Measurements from ENCODE around the gene CEACAM19.

DNA sequence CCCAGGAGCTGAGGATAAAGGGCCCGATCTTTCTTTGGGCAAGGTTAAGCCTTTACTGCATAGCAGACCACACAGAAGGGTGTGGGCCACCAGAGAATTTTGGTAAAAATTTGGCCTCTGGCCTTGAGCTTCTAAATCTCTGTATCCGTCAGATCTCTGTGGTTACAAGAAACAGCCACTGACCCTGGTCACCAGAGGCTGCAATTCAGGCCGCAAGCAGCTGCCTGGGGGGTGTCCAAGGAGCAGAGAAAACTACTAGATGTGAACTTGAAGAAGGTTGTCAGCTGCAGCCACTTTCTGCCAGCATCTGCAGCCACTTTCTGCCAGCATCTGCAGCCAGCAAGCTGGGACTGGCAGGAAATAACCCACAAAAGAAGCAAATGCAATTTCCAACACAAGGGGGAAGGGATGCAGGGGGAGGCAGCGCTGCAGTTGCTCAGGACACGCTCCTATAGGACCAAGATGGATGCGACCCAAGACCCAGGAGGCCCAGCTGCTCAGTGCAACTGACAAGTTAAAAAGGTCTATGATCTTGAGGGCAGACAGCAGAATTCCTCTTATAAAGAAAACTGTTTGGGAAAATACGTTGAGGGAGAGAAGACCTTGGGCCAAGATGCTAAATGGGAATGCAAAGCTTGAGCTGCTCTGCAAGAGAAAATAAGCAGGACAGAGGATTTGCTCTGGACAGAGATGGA lies 8.4 kb upstream of the CEACAM19 start:
- TF ChIP-seq FOSL1 (IDR thresholded peaks at IDR 0.05; ENCODE audit: insufficient read depth, low read depth, low read length) (no peak), SIN3A (conservative IDR thresholded peaks at IDR 0.05 in 1 of 2, IDR thresholded peaks at IDR 0.05 in 1 of 2; ENCODE audit: low read depth in 1 of 2, low read length in 2 of 2) (no peak), SRF (IDR thresholded peaks at IDR 0.05; ENCODE audit: low read depth, low read length) (no peak)
- TF ChIP-seq, protein P1, sequence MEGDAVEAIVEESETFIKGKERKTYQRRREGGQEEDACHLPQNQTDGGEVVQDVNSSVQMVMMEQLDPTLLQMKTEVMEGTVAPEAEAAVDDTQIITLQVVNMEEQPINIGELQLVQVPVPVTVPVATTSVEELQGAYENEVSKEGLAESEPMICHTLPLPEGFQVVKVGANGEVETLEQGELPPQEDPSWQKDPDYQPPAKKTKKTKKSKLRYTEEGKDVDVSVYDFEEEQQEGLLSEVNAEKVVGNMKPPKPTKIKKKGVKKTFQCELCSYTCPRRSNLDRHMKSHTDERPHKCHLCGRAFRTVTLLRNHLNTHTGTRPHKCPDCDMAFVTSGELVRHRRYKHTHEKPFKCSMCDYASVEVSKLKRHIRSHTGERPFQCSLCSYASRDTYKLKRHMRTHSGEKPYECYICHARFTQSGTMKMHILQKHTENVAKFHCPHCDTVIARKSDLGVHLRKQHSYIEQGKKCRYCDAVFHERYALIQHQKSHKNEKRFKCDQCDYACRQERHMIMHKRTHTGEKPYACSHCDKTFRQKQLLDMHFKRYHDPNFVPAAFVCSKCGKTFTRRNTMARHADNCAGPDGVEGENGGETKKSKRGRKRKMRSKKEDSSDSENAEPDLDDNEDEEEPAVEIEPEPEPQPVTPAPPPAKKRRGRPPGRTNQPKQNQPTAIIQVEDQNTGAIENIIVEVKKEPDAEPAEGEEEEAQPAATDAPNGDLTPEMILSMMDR (IDR thresholded peaks at IDR 0.05; ENCODE audit: control extremely low read depth in 1 of 3, insufficient read depth in 1 of 3, low read depth in 1 of 3, low read length in 3 of 3): no peak
